GM19438 (cell line): Measurements from ENCODE around the gene PAGE3.

Experiments used
- ATAC-seq: cut with Tn5 transposase; IDR thresholded peaks from one replicate; pipeline ENCODE4 v1.9.1; 2021; ENCODE audit warnings: low read depth; ENCODE audit not compliant: unreplicated experiment

The PAGE3 gene, protein sequence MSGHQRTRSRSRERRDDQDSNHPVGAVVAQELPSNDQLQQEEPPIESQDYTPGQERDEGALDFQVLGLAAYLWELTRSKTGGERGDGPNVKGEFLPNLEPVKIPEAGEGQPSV

DNA sequence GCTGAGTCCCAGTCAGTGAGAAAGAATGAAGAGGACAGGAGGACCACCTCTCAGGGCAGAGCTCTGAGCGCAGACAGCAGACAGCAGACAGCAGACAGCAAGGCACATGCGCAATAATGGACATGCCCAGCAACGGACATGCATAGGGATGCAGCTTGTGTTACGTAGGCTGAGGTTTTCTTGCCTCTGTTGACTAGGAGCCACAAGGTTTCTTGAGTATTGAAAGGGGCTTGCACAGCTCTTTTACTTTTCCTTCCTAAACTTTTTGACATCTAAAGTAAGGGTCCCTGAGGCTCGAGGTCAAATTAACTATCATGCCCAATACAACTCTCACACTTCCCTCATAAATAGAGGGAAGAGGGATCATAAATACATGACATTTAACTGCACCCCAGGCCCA lies at the start of gene PAGE3:
TSS of gene PAGE3 (minus strand) at position 101 of the 400 bp plus-strand sequence. CDS start 1,013 bp downstream, outside the sequence.
- ATAC-seq = no peak

DNA sequence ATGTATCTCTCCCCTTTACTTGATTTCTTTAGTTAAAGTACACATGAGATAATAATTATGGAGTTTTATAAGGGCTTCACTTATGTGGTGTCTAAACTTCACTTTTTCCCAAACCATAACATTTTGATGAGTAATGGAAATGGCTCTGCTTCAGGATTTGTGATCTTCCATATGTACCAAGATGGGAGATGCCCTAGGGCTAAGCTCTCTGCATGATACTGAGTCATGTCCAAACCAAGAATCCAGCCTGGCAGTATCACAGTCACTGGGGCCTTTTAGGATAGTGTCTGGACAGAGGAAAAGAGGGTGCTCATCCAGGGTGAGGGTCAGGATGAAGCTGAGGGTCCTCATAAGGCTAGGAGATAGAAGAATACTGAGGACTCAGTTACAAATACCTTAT lies 47.9 kb upstream of the PAGE3 start:
- ATAC-seq = no peak

GRCh38 chrX:55290963-55291362 lies 26.2 kb upstream of the PAGE3 start:
- ATAC-seq = no peak

DNA sequence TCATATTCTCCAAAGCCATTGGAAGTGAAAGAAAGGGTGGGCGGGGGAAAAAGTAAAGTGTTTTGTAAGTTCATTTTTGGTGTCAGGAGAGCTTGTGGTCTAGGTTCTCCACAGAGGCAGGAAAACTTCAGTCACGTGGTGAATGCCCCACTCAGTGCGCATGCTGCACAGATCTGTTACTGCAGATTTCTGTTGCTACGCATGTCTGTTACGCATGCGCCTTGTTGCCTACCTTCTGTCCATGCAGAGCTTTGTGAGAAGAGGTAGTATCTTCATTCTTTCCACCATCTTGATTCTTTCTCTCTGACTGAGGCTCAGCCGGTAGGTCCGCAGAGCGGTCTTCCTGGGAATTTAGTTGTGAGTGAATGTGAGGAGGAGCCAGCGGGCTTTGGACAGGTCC lies 15.1 kb upstream of the PAGE3 start:
- ATAC-seq = no peak

GRCh38 chrX:55260806-55261205 lies 3.9 kb downstream of the PAGE3 start:
- ATAC-seq = no peak

DNA sequence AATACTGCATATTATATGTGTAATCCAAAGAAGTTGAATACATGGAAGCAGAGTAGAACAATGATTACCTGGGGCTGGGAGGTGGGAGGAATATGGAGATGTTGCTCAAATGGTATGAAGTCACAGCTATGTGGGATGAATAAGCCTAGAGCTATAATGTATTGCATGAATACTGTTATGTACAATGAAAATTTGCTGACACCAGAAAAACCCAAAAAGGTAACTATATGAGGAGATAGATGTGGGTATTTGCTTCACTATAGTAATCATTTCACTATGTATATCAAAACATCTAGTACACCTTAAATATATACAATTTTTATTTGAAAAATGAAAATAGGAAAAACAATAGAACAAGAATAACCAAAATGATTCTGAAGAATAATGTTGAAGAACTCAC lies 11.2 kb downstream of the PAGE3 start:
- ATAC-seq = no peak

DNA sequence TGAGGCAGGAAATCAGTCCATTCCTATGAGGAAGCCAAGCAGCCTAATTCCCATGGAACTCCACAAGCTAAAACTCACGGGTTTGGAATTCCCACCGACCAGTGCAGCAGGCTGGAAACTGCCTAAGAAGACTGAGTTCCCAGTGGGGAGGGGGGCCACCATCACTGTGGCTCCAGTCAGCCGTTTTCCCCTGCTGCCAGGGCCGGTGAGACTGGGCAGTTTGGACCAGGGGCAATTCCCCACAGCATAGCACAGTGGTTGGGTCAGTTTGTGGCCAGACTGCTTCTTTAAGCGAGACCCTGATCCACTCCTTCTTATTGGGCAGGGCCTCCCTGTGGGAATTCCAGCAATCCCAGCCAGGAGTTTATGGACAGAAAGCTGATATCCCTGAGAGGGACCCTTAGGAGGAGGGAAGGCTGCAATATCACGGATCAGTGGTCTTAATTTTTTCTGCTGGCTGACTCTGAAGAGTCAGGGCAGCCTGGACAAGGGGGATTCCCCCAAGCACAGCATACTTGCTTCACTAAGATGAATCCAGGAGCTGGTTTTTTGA lies 23.9 kb downstream of the PAGE3 start:
- ATAC-seq = no peak

DNA sequence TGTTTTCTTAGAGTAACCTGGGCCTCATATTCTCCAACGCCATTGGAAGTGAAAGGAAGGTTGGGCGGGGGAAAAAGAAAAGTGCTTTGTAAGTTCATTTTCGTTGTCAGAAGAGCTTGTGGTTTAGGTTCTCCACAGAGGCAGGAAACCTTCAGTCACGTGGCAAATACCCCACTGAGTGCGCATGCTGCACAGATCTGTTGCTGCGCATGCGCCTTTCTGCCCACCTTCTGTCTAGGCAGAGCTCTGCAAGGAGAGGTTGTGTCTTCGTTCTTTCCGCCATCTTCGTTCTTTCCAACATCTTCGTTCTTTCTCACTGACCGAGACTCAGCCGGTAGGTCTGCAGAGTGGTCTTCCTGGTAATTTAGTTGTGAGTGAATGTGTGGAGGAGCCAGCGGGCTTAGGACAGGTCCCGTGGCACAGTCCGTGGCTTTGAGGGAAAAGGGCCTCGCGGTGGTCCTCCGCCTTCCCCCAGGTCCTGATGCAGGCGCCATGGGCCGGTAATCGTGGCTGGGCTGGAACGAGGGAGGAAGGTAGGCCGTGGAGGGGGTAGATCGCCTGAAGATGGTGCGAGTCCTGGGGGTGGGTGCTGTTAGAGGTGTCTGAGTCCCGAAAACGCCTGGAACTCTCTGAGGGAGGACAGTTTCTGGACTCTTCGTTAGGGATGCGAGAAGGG lies 44.5 kb downstream of the PAGE3 start, which contains the start of gene PAGE5:
TSS of gene PAGE5 (plus strand) at position 228 of the 676 bp plus-strand sequence. CDS start 1,037 bp downstream, outside the sequence.
- no peak for ATAC-seq

DNA sequence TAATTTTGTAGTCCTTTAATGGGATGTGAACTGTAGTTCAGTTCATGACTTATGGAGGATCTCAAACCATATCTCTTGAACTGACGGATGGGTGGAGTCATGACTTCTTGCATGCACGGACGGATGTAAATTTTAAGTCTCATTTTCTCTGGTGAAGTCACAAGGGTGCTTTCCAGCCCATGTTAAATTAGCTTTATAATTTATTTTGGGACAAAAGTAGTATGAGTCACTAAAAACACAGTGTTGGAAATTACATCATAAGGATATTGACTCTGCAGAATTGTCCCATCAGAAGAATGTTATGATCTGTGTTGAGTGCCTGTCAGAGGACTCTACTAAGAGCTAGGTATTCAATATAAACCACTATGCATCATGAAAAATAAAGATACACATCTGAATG lies 51.3 kb downstream of the PAGE3 start:
- no peak for ATAC-seq

DNA sequence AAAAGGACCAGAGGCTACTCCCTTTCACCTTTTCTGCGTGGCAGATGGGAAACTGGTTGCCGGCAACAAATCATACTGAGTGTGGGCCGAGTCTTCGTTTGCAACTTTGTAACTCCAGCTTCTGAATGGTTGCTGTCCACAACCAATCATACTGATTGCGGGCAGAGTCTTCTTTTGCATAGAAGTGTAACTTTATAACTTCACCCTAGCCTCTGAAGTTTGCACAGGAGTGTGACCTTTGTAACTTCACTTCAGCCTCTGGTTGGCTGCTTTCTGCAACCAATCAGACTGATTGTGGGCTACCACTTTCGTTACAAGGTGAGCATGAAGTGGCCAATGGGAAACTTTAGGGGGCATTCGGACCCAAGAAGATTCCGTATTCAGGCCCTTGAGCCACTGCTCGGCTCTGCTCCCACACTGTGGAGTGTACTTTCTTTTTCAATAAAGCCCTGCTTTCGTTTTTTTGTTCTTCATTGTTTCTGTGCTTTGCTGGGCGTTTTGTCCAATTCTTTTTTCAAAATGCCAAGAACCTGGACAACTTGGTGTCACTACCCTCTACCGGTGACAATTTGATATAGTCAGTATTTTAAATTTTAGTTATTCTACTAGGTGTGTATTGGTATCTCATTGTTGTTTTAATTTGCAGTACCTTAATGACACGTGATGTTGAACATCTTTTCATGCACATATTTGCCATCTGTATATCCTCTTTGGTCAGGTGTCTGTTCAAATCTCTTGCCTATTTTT lies 53.6 kb downstream of the PAGE3 start:
- no peak for ATAC-seq
